ENCODE measurements around the gene BICC1.

The BICC1 gene

DNA sequence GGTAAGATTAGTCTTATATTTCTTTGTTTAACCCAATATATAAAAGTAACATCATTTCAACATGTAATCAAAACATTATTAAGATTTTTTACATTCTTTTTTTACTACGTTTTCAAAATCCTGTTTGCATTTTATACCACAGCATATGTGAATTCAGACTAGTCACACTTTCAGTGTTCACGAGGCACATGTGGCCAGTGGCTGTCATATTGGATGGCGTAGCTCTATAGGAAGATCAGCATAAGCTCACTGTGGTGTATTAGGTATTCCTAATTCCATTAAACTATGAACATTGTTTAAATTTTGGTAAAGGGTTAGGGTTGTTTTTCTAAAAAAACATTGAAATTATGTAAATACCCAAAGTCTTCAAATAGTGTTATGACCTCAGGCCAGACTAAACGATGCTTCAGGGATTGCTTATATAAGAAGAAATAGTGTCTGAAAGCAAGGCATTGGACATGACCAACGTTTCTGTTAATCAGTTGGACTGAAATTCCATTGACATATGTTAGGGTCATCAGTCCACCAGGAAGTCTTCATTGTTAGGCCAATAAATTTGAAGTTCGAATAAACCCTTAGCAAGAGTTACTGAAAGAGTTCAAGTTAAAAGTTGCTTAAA is 97.0 kb downstream of the BICC1 start:
- DNase-seq, result no peak

DNA sequence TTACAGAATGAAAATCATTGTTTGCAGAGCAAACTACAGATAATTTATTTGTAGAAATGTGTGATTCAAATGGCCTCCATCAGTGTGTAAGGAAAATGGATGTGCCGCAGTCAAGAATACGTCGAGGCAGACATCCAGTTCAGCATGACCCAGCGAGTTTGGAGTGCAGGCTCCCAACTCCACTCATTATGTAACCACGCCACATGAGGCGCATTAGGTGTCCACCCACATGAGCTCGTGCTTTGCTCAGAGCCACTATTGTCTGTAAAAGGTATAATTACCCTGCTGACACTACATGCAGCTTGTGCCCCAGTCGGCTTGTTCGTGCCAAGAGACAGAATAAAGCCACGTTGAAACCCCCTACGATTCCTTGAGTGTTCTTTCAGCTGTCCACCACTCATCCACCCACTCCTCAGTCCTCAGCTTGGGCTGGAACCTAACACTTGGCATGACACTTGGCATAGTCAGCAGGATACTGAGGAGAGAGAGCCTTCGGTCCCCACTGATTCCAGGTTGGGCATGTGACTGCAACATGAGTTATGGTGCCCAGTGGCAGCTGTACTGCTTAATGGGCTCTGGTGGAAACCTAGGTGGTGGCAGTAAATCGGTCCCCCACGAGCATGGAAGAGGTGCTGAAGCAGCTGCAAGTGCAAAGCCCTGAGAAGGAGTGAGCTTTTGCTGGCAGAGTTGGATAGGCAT is 102.7 kb downstream of the BICC1 start:
- no peak for DNase-seq

DNA sequence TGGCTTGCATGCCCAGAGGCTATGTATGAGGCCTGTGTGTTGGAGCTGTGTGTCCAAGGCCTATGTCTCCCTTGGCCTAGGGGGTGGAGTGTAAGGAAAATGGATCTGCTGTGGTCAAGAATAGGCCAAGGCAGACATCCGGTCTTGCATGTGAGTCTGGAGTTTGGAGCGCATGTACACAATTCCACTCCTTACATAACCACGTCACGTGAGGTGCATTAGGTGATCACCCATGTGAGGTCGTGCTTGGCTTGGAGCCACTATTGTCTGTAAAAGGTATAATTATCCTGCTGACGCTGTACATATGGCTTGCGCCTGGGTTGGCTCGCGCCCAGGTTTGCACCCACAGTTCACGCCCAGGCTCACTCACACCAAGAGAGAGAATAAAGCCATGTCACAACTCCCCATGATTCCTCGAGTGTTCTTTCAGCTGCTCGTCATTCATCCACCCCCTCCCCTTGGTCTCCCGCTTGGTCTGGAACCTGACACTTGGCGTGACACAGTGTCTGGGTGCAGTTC is 105.5 kb downstream of the BICC1 start:
- no peak for DNase-seq

DNA sequence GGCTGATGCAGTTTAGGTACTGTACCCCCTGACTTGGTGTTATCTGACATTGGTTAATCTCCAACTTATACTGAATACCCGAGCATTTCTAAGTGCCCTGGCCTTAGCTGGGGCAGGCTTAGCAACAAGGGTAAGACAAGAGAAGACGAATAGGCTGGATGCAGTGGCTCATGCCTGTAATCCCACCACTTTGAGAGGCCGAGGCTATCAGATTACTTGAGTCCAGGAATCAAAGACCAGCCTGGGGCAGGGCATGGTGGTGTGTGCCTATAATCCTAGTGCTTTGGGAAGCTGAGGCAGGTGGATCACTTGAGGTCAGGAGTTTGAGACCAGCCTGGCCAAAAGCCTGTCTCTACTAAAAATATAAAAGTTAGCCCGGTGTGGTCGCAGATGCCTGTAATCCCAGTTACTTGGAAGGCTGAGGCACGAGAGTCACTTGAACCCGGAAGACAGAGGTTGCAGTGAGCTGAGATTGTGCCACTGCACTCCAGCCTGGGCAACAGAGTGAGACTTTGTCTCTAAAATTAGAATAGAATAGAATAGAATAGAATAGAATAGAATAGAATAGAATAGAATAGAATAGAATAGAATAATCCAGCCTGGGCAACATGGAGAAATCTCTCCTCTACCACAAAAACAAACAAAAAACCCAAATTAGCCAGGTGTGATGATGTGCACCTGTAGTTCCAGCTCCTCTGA is 108.9 kb downstream of the BICC1 start:
- no peak for DNase-seq

DNA sequence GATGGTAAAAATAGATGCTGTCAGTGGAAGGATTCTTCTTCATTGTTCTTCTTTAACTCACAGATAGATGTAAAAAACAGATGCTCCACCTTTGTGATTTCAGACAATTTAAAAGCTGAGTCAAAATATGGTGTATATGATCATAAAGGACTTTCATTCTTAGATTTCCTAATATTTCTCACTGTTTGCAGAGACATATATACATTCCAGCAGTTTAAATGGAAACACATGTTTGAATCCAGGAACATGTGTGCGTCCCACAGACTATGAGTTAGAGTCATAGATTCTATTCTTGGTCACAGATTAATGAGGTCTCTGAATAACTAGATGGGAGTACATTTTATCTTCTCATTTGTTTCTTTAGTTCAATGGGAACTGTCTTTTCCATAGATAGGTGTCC is 109.6 kb downstream of the BICC1 start:
- no peak for DNase-seq

DNA sequence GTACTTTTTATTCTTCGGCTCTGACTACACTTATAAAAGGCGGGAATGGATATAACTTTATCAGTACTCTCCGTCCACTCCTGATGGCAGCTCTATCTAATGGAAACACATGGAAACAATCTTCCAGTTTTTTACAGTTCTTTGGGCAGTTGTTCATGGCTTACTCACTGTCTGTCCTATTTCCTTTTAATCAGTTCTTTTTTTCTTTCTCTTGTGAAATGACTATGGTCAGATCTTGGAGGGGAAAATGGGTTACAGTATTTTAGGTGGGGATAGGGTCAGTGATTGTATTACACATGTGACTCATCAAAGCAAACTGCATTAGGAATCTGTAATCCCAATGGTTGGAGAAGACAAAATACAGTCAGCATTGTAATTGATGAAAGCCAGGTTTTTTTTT is 112.4 kb downstream of the BICC1 start:
- DNase-seq, result no peak

DNA sequence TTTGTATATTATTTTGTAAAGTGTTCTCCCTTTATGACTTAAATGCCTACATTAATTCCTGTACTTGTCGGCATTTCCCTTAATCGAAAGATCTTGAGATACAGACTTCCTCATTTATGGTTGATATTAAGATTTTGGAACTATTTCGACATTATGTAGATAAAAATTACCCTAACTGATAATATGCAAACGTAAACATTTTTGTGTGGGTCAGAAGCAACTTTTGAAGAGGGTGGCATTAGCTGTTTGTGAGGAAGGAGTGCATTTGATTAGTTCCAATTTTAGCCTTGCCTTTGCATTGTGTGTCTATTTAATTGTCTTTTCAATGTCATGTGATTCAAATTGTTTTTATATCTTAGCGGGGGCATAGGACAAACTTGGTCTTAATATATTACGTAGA is 114.7 kb downstream of the BICC1 start:
- no peak for DNase-seq

DNA sequence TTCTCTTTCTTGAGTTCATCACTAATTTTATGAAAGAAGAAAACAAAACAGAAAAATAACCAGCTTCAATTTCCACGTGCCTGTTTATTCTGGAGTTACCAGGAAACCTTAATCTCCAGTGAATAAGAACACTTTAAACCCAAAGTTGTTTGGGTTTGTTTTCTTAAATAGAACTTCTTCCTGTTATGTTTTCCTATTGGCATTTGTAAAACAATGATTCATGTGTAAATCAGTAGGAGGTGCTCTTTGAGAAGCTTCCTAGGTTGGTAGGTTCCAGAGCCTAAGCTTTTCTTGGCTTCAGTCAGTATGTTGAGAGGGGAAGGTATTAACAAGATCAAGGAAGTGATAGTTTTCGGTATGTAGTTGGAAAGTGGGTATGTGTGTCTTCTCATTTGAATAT is 119.0 kb downstream of the BICC1 start:
- DNase-seq, result no peak

DNA sequence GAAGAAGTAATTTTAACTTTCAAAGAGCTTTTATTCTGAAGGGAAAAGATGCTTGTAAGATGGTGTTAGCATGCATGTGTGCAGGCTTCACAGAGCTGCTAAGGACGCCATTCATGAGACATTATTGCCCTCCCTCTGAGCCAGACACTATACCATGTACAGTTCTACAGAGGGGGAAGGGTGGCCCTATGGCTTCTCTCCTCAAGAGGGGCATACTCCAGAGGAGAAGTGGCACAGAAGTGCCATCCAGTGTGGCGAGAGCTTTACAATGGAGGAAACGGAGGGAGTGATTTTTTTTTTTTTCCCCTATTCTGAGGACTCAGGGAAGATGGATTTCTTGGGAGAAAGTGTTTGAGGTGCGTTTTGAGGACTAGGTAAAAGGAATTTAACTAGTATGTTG is 119.5 kb downstream of the BICC1 start:
- DNase-seq, result no peak

DNA sequence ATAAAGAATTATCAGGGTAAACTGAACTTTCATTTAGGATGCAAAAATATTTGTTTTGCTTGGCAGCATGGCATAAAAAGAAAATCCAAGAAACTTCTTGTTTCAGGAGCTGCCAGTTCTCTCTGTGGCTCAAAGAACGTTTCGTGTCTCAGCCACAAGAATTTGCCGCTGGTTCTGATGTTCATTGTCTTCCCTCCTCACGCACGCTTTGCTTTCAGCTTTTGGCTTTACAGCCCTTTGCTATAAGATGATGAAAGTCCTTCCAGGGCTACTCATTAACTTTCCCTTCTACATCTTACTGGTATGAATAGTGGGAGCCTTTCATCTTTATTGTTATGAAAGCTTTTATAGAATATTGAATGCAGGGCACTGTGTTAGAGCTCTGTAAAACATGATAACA is 124.7 kb downstream of the BICC1 start:
- no peak for DNase-seq

DNA sequence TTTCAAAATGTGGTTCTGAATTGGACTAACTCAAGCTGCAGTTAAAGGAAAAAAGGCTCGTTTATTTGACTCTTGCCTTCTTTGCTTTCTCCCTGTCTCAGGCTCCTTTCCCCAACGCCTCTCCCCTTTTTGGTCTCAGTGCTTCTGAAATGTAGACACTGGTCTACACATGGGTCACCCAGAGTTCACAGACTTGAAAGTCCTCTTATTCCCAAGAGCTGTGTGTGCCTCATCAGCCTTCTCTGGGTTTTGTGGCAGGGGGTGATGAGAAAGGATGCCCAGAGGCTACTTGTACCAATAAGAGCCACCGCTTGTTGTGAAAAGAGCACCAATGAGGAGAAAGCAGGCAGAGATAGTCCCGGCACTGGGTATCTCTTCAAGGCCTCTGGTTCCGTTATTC is 125.7 kb downstream of the BICC1 start:
- DNase-seq, result no peak

DNA sequence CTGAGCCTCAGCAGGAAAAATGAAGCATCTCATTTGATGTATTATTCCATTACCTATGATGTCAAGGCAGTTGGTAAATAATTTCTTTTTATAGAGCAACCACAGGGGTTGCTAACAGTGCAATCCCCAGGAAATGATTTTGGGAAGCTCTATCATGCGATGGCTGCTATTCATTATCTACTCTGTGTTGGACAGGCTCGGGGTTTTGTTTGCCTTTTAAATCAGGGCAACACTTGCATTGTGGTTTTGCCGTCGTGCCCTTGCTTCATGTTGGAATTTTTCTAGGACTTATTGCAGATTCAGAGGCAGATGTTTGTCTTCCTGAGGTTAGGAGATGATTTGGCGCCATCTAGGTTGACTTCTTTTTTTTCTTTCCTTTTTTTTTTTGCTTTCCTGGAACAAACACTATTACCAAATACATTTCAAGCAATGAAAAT is 128.4 kb downstream of the BICC1 start:
- DNase-seq, result no peak

DNA sequence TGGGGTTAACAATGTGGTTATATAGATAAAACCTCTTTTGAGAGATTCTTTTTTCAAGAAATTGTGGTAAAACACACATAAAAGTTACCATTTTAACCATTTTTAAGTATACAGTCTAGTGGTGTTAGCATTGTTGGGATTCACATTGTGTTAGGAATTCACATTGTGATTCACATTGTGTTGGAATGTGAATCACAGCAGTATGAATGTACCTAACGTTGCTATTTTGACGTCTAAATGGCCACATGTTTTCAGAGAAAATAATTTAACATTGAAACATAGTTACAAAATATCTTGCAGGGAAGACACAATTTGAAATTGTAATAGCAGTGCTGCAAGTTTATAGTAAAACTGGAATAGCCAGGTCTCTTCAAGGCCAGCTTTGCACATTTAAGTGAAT is 129.0 kb downstream of the BICC1 start:
- no peak for DNase-seq

DNA sequence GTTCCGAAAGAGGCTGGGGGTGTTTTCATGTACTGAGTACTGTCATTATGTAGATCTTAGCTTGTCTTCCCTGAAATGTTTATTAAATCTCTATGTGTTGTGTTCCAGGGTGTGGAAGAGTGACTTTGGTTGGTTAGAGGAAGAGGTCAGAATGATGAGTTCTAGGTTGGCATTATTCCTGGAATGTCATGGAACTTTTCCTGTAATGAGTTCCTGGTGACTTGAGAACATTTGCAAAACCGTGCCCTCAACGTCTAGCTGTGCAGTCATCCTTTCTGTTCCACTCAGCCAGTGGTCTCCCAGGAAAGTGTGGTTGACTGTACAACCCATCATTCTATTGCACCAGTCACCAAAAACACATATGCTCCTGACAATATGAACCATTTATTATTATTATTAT is 129.6 kb downstream of the BICC1 start:
- DNase-seq, result no peak

DNA sequence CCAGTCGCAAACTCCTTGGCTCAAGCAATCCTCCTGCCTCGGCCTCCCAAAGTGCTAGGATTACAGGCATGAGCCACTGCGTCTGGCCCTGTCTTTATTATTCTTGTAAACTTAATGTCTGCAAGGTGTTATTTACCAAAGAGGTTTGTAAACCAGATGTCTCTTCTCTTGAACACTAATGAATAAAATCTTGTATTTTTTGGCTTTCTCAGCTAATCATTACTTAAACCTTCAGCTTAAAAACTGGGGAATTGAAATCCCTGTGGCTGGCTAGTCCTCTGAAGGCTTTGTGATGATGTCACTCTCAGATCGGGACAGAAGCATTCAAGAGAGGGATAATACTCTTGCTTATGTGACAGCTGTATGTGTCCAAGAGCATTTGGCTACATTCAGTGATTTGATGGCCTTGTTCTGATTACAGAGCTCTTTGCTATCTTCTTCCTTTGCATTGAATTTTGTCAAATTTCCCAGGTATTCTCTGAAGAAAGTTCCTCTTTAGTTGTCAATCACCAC is 130.3 kb downstream of the BICC1 start:
- DNase-seq, result no peak

DNA sequence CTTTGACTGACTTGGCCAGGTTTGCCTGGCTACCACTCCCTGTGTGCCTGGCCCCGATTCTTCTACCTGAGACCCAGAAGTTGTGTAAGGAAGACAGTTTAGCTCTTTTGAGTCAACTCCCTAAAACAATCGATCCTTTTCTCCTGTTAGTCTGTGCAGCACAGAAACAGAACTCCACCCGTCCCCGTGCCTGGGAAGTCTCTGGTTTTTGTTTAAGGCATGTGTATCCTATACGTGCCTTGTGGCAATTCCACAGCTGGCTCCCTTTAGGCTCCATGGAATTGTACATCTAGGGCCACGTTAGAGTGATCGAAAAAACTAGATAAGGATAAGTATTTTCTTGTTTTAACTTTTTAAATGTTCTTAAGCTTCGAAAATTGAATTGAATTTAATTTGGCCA is 131.6 kb downstream of the BICC1 start:
- DNase-seq, result no peak

DNA sequence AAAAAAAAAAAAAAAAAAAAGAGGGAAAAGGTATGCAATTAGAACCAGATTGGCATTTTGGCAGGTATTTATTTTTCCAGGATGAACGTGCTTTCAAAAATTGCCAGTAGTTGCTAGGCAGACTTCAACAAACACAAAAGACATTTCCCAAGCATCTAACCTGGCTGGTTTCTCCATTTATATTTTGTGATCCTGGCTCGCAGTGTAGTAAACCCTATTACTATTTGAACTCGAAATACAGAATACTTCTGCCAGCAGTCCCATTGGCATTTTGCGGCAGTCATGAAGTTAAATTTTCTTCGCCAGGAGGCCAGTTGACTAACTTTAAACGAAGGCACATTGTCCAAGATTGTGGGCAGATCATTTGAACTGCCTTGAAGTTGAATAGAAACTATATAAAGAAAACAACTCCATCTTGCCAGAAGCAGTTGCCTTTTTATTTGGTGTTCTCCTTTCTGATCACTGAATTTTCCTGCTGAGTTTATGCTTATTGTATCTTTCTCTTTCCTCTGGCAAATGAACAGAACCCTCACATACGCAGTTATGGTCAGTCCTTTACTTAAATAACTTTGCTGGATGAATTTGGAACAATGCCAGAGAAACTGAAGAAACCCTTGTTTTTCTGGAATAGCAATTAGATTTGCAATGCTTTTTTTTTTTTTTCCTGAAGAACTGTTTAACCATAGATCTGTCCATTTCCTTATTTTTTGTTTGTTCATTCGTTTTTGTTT is 132.9 kb downstream of the BICC1 start:
- no peak for DNase-seq

DNA sequence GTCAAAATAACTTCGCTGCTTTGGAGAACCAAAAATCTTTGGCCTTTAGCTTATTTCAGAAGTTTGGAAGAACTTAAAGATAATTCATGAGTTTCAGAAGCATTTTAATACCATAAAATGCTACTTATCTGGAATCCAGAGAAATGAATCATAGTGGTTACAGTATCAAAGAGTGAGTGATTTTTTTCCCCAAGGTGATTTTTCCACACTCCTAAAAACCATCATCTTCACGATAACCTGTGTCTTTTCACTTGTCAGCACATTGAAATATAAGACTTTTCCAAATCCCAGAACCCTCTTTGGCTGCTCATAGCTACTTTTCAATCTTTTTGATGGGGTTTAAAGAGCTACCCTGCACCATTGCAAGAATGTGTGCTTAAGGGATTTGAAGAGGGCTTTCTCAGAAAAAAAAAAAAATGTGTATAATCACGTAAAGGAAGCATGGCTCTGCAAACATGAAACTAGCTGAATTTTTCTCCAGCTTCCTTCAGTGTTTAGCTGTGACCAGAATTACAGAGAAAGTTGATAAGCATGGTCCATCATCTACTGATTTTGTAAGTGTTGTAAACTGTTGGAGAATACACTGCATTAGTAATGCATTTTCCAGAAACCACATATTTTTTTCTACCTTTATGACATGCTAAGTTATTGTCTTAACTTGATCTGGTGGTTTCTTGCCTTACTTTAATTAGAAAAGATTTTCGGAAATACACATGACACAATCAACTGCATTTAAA is 134.9 kb downstream of the BICC1 start:
- no peak for DNase-seq

DNA sequence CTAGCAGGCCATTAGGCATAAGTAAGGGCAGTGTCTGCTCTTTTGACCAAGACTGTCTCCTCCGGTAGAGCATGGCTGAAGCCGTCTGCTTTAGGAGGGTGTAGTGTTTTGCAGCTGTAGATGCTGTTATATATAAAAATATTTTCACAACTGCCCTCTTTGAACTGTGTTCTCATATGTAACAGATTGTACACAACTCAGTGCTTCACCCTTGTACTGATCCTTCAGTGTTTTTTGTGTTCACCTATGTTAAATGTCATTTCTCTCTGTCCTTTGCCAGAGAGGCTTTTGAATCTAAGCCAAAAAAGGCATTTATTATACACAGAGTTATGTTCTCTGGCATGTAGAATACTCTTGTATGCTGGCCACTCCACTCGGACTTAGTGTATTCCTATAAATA is 135.5 kb downstream of the BICC1 start:
- DNase-seq, result no peak

DNA sequence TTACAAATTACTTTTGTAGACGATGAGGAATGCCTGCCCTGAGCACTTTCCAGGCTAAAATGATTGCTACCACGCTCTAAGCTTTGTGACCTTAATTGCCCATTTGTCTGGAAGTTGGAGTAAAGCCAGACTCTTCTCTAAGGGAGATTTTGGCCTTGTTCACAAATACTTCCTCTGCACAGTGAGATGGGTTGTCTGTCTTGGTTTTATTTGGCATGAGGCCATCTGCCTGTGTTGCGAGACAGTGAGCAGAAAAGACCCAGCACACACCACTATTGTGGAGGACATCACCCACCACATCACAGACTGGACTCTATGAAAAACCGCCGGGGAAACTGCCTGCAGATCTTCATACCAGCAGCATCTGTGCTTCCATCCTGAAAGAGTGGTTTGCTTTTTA is 138.4 kb downstream of the BICC1 start:
- no peak for DNase-seq

DNA sequence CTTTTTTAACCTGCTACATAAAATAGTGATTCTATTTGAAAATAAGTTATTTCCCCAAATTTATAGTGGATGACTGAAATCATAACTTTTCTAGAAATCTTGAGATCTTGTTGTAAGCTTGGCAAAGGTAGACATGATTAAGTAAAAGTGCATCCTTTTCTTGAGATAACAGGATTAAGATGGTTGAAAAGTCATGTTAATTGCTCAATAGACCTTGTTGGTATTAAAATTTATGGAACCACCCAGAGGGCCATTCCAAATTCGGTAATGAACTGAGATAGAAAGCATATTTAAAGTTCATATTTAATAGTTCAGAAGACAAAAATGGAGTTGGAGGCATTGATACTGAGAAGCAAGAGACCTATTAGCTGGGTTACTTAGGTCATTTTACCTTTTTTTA is 139.1 kb downstream of the BICC1 start:
- DNase-seq, result no peak

DNA sequence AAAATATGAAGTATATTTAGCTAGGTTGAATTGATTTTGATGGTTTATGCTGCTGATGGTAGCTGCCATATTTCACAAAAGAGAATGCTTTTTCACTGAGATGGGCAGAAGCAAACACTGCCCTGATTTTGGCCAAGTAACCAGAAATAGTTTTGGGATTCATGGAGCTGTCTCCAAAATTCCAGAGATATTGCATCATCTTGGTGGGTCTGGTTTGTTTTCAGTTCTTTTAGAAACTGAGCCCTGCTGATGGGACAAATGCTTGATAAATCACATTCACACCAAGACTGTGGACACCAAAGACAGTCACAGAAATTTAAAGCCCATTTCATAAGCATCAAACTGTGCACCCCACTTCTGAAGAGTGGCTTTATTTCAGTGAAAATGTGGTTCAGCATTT is 140.5 kb downstream of the BICC1 start:
- no peak for DNase-seq
